Epithelial cell of proximal tubule (primary cell): ENCODE results near the gene STOML1. TPM values are rescaled to one million over a fixed set of nuclear protein-coding genes. Genes with fewer than 3 reads are reported as not detected.

Experiments used
- DNase-seq: peaks from one replicate; pipeline ENCODE4 v3.0.0-alpha.2; 2011; ENCODE audit warnings: low read depth
- H3K4me3 ChIP-seq: 2 replicates; pipeline ENCODE4 v1.5.1; 2011; ENCODE audit warnings: low read depth, mild to moderate bottlenecking, low read length
- total RNA-seq: library from RNA; depleted of rRNA; stranded (reverse); fragments of >200 nt; gene quantifications from 2 replicates; pipeline ENCODE4 v1.2.3, GENCODE V29; 2015
- TF ChIP-seq, protein P1 (sequence below): conservative IDR thresholded peaks from 2 replicates; pipeline ENCODE4 v1.5.1; 2012; ENCODE audit warnings: low read depth, mild to moderate bottlenecking, low read length

The STOML1 gene
- total RNA-seq, 1 donor from 2014 or later = 13.5 TPM

DNA sequence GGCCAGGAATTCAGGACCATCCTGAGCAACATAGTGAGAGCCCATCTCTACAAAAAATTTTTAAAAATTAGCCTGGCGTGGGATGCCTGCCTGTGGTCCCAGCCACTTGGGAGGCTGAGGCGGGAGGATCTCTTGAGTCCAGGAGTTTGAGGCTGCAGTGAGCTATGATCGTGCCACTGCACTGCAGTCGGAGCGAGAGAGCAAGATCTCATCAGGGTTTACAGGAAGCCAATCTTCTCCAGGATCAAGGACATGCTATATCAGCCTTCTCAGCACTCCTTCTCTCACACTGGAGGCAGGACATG is 451 bp upstream of the STOML1 start:
- no peak for DNase-seq
- peak overlapping the region; percentile 20 for H3K4me3 ChIP-seq
- TF ChIP-seq, protein P1, sequence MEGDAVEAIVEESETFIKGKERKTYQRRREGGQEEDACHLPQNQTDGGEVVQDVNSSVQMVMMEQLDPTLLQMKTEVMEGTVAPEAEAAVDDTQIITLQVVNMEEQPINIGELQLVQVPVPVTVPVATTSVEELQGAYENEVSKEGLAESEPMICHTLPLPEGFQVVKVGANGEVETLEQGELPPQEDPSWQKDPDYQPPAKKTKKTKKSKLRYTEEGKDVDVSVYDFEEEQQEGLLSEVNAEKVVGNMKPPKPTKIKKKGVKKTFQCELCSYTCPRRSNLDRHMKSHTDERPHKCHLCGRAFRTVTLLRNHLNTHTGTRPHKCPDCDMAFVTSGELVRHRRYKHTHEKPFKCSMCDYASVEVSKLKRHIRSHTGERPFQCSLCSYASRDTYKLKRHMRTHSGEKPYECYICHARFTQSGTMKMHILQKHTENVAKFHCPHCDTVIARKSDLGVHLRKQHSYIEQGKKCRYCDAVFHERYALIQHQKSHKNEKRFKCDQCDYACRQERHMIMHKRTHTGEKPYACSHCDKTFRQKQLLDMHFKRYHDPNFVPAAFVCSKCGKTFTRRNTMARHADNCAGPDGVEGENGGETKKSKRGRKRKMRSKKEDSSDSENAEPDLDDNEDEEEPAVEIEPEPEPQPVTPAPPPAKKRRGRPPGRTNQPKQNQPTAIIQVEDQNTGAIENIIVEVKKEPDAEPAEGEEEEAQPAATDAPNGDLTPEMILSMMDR = no peak

DNA sequence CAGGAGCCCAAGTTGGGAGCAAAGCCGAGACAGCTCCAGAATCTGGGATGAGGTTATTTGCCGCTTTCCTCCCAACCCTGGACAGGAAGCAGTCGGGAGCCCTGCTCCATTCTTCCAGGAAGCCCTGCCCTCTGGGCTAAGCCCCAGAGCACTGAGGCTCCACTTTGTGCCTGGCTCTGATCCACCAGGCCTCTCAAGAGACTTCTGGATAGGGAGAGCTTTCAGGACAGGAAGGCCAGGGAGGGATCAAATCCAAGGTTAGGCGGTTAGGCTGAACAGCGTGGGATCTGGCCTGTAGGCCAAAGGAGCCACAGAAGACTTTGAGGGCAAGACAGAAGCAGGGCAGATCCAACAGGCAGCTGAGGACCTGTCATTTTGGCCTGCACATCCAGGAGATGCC is 835 bp downstream of the STOML1 start:
- TF ChIP-seq, protein P1 = no peak
- no peak for DNase-seq
- peak overlapping the region; percentile 84 for H3K4me3 ChIP-seq

DNA sequence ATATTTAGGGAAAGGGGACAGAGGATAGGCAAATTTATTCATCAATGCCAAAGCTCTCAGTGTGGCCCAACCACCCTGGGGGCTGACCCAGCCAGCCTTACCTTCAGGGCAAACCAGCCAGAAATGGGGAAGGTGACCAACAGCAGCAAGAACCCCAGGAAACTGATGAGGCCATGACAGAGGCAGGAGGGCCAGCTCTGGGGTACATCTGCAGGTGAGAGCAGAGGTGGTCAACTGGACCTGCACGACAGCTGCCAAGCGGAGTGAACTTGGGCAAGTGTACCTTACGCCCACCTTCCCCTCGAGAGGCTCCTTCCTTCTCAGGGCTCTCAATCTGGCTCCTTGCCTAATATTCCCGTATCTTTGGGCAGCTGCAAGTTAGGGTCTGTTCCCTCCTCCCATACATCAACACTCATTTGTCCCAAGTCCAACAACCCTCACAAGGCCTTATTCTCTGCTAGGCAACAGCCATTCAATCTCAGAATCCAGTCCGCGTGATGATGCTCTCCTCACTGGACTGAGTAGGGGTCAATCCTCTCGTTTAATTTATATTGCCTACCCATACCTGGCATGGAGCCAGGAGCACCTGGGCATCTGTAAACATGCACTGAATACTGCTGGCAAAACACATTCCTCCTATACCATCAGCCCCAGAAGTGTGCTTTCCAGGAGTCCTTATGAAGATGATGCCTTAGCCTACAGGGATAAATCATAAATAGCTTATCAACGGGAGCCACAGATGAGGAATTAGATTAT is 1.7 kb downstream of the STOML1 start:
- TF ChIP-seq, protein P1 = no peak
- no peak for DNase-seq
- H3K4me3 ChIP-seq = no peak overlapping the region

DNA sequence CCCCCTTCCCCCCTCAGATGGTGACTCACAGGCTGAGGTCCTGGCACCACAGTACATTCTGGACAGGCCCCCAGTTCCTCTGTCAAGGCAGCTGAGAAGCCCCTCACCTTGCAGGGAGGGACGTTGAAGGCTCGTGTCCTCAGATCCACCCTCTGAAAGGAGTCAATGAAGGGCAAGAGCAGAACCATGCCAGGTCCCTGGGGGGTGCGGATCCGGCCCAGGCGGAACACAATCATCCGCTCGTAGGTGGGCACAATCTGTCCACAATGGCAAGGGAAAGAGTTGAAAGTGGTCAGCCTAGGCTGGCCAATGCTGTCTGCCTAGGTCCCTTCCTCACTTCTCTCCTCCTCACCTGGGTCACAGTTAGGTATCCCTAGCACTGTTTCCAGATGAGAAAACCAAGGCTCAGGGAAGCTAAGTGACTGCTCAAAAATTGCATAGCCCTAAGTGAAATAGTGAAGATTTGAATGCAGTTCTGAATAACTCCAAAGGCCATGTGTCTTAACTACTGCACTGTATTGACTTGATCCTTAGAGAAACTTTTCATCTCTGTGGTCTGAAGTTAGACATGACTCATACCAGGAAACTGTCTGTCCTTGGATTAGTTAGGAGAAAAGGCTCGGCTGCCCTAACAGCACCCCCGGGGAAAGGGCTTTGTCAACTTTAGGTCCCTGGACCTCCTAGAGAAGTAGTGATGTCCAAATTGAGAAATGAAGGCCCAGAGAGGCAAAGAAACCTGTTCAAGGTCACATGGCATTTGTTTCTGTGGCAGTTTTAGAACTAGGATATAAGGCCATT is 2.9 kb downstream of the STOML1 start:
- peak; percentile 64 for DNase-seq
- TF ChIP-seq, protein P1 = no peak
- H3K4me3 ChIP-seq = no peak overlapping the region

DNA sequence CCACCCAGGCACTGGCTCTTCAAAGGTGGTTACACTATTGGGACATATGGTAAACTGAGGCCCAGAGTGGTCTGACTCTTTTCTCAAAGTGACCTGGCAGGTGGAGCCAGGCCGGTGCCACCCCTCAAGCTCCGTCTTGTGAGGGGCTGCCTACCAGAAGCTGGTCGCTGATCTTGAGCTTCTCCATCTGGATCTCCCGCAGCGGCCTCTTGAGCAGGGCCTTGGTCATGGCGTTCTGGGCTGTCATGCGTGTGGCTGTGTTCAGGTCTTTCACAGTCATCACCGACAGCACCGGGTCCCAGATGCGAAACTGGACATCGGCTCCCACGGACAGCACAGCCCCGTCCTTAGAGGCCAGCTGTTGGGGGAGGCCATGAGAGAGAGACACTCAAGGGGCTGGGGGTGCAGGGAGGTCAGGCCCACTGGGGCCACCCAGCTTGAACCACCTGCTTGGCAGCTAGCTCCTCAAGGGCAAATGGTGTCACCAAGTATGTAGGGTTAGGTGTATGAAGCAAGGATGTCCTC is 3.6 kb downstream of the STOML1 start:
- DNase-seq = no peak
- TF ChIP-seq, protein P1 = no peak
- H3K4me3 ChIP-seq = no peak overlapping the region

DNA sequence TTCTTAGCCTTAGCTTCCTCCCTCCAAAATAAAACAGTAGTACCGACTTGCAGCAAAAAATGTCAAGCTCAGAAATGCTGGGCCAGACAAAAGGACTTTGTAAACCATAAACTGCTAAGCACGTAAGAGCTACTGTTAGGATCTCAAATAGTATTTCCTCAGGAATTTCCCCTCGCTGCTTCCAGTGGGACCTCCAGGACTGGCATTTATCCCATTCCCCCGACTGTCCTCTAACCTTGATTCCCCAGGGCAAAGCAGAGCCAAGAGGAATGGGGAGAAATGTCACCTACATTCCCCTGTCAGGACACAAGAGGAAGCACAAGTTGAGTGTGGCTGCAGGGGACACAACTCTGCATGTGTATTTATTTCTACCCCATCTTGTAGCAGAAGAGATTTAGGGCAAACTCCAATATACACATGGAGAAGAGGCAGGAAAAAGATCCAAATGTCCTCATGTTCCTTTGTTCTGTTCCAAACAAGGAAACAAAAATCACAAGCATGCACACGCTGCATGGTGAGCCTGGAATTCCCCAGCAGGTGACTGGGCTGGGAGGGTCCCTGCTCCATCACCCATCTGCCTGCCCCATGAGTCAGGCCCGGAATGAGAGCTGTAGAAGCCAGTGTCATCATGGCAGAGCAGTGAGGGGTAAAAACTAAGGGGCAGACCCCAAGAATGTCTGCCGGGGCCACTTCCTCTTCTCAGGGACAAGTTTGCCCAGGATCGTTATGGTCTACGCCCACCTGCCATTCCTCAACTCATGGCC is 4.2 kb downstream of the STOML1 start:
- no peak overlapping the region for H3K4me3 ChIP-seq
- TF ChIP-seq, protein P1 = no peak
- peak; percentile 74 for DNase-seq
